Measurements from ENCODE around the gene AVPI1.
"Not testable (repeated sequence)": the region's sequence is repeated elsewhere in the genome, so short reads cannot be mapped to it uniquely, and the experiment has no call there.

Gene AVPI1

DNA sequence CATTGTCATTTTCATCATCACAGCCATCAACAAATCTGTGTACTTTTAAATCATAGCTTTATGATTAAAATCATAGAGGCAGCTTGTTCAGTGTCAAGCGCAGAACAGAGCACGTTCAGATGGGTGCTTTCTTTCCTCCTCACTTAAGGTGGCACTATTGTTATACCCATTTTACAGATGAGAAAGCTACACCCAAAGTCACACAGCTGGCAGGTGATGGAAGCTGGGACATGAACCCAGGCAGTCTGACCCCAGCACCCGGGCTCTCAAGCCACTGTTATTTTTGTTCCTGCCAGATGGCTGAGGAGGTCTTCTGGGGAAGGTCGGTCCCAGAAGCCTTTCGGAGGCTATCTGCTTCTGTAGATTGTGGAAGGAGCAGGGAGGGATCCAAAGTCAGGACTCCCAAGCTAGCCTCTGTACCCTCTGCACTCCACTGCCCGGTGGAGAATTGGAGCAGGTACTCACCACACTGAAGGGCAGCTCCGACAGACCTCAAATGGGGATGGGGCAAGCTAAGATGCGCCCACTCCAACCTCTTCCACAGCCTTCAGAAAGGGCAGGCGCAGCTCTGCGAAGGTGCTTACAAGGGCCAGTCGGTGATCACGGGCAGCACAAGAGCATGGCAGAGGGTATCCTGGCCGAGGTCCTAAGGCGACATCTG is 610 bp downstream of the AVPI1 start:
- Histone ChIP-seq H3K4me3 (peak overlapping the region; percentile 88), H3K27ac (peak overlapping the region; percentile 93 to 97)
- TF ChIP-seq, protein P1, sequence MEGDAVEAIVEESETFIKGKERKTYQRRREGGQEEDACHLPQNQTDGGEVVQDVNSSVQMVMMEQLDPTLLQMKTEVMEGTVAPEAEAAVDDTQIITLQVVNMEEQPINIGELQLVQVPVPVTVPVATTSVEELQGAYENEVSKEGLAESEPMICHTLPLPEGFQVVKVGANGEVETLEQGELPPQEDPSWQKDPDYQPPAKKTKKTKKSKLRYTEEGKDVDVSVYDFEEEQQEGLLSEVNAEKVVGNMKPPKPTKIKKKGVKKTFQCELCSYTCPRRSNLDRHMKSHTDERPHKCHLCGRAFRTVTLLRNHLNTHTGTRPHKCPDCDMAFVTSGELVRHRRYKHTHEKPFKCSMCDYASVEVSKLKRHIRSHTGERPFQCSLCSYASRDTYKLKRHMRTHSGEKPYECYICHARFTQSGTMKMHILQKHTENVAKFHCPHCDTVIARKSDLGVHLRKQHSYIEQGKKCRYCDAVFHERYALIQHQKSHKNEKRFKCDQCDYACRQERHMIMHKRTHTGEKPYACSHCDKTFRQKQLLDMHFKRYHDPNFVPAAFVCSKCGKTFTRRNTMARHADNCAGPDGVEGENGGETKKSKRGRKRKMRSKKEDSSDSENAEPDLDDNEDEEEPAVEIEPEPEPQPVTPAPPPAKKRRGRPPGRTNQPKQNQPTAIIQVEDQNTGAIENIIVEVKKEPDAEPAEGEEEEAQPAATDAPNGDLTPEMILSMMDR (IDR thresholded peaks at IDR 0.05), result no peak
- DNase-seq (ENCODE audit: low spot score), result no peak

DNA sequence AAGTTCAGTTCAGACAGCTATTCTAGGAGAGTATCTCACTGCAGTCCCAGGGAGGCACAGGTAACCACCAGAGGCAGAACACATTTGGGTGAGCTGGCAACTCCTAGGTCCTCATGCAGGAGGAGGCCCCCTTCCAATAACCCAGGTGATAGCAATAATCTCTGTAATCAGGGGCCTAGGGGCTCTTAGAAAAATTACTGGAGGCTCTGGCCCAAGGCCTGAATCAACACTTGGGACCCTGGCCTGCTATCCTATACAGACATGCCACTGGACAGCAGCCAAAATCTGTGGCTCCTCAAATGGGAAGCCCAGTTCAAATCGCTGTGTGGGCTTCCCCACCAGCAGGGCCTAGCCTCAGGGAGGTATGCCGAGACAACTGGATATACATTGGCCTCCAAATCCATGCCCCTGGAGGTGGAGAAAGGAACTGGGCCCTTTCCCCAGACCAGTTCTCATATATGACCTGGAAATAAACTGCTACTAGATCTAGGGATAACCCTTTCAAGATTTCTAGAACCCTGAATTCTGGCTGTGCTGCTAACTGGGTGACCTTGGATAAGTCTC is 1.6 kb downstream of the AVPI1 start:
- Histone ChIP-seq H3K4me3 (peak overlapping the region; percentile 88), H3K27ac (peak overlapping the region; percentile 93 to 97)
- TF ChIP-seq, protein P1 (IDR thresholded peaks at IDR 0.05), result peak; percentile 15
- no peak for DNase-seq (ENCODE audit: low spot score)

DNA sequence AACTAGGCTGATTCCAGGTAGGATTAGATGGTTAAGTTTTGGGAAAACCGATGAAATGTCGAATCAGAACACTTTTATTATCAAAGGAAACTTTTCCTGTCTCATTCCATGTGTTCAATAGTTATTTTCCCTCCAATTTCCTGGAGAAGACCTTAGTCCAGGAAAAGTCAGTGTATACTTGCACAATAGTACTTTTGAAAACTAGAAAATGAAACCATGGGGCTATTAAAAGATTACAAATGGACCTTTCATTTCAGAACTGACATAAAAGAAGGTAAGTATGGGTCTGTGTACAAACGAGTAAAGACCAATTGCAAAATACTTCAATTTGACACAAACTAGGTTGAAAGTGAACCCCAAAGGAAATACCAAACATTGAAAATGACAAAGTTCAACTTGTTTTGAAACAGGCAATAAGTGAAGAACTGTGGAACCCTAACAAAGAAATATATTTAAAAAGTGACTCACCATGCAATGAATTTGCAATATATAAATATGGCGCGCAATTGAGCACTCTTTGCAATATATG is 2.1 kb downstream of the AVPI1 start:
- Histone ChIP-seq H3K4me3 (peak overlapping the region; percentile 88), H3K27ac (peak overlapping the region; percentile 93 to 97)
- TF ChIP-seq, protein P1 (IDR thresholded peaks at IDR 0.05), result no peak
- DNase-seq (ENCODE audit: low spot score), result no peak

DNA sequence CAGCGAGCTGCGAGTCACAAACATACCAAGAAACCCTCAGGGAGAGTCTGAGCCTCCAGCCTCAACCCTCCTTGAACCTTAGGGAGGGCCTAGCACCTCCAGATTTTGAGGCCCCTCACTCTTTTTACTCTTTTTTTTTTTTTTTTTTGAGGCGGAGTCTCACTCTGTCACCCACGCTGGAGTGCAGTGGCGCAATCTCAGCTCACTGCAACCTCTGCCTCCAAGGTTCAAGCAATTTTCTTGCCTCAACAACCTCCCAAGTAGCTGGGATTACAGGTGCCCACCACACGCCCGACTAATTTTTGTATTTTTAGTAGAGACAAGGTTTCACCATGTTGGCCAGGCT is 2.7 kb downstream of the AVPI1 start:
- DNase-seq (ENCODE audit: low spot score), result not testable (repeated sequence)
- Histone ChIP-seq H3K4me3 (peak overlapping the region; percentile 88), H3K27ac (peak overlapping the region; percentile 93 to 97)

DNA sequence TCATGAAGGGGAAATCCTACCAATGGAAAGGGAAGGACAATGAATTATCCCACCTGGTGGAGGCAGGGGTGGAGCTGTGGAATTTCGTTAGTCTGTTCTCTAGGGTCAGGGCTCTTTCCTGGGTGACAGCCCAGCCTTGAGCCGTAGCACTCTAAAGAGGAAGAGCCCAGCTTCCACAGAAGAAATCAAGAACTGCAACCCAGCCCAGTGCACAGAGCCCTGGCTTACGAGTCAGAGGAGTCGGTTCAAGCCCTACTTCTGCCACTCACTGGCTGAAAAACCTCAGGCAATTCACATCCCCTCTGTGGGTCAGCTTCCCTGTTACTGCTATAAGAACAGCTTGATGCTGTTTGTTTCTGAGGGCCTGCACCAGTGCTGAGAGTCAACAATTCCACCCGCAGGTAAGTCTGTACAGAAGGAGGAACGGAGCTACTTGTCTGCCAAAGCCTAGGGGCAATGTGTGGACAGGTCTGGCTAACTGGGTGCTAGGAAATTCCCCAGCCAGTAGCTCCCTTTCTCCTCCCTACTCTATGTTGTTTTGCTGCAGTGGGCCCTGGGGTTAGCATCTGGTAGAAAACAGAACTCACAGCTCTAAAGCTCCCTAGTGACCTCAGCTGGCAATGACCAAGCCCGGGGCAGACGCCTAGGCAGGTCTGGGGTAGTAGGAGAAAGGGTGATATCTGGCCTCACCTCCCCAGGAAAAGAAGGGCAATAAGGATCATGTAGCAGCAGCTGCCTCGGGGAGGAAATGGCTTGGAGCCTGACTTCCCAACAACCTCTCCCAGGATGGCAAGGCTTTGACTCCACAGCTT is 3.3 kb downstream of the AVPI1 start:
- peak overlapping the region; percentile 88 for H3K4me3 ChIP-seq
- H3K27ac ChIP-seq, result peak overlapping the region; percentile 93 to 97
- no peak for DNase-seq (ENCODE audit: low spot score)
- TF ChIP-seq, protein P1 (IDR thresholded peaks at IDR 0.05), result no peak

DNA sequence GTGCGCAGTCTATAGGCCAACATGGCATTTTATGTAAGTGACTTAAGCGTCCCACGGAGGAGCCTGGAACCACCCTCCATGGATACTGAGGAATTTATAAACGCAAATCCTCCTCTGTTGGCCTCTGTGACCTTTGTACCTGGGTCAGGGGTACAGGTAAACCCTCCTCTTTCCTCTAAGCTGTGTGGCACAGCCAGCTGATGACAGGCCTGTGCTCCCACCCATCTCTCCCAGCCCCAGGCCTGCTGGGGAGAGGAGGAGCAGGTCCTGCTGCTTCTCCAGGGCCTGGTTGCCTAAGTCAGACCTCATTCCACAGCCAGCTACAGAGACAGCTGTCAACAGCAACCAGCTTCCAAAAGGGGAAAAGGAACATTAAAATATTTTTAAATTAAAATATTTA is 5.0 kb downstream of the AVPI1 start:
- Histone ChIP-seq H3K4me3 (no peak overlapping the region), H3K27ac (no peak overlapping the region)
- TF ChIP-seq, protein P1 (IDR thresholded peaks at IDR 0.05), result no peak
- no peak for DNase-seq (ENCODE audit: low spot score)

DNA sequence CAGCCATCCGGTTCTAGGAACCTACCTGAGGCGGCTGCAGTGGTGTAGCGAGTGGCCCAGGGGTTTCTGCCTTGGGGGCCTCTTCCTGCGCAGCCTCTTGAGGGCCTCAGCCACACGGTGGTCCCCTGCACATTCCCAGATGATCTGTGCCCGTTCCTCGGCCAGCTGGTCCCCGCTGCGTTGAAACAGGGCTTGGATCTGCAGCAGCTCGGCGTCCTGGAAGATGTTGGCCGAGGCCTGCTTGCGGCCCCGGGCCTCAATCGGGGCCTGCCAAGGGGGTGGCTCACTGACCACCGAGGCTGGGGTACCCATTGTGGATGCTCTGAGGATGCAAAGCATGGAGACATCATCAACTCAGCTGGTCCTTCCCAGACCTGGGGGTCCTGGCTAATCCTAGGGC is 7.4 kb downstream of the AVPI1 start:
- no peak overlapping the region for H3K4me3 ChIP-seq
- TF ChIP-seq, protein P1 (IDR thresholded peaks at IDR 0.05), result no peak
- DNase-seq (ENCODE audit: low spot score), result no peak
- no peak overlapping the region for H3K27ac ChIP-seq
